GM12878 (cell line): ENCODE data around the gene NCKAP5. TPM values are rescaled to one million over a fixed set of nuclear protein-coding genes. Genes with fewer than 3 reads are reported as not detected.

ENCODE experiments used
- ATAC-seq: fragments of 200-7000 bp; cut with Tn5 transposase; 3 replicates; pipeline ENCODE4 v1.9.1; 2020; ENCODE audit warnings: mild to moderate bottlenecking, moderate library complexity
- BruUV-seq: library from RNA; stranded (reverse); fragments of 400-500 nt; replicated peaks from 2 replicates; lab custom pipeline; 2021; lab: Mats Ljungman, UMichigan
- CTCF ChIA-PET: fragments of 300-600 bp; sonication (Branson Sonifier 250); formaldehyde crosslinking; extraction: SDS; loops from one replicate; lab custom pipeline; 2021; ENCODE audit warnings: inconsistent platforms; lab: Yijun Ruan, JAX
- POLR2A ChIA-PET: fragments of 350-600 bp; formaldehyde crosslinking; extraction: SDS; loops from one replicate; lab custom pipeline; 2021; ENCODE audit warnings: inconsistent platforms; lab: Charles Lee
- RAD21 ChIA-PET: fragments of 300-600 bp; sonication (Branson Sonifier 250); formaldehyde crosslinking; loops from one replicate; lab custom pipeline; 2023; ENCODE audit warnings: antibody characterized with exemption; ENCODE audit not compliant: unreplicated experiment; lab: Charles Lee
- SMC1A ChIA-PET: fragments of 300-600 bp; sonication (Branson Sonifier 250); formaldehyde crosslinking; loops from one replicate; lab custom pipeline; 2023; ENCODE audit not compliant: unreplicated experiment, uncharacterized antibody; lab: Charles Lee
- DNase-seq: peaks from one replicate; pipeline ENCODE4 v3.0.0-alpha.2; 2011; ENCODE audit warnings: low read depth, low spot score
- FAIRE-seq: peaks from 3 replicates; lab custom pipeline; 2011; peaks lifted over from hg19 to GRCh38; lab: Jason Lieb, UNC
- H2AFZ ChIP-seq: 2 replicates; pipeline ENCODE4 v1.6.0; 2011; ENCODE audit warnings: low read depth, low read length, control low read depth; ENCODE audit not compliant: control insufficient read depth
- H3K27ac ChIP-seq: 2 replicates; pipeline ENCODE4 v1.5.1; 2011; ENCODE audit warnings: control low read depth; ENCODE audit not compliant: control insufficient read depth, insufficient read depth
- H3K27me3 ChIP-seq, 2 experiments: replicated peaks in 1 of 2; 2 replicates each; pipeline versions ENCODE4 v1.6.0 to v1.6.1; 2011; ENCODE audit warnings: low read length in 1 of 2; ENCODE audit not compliant: control insufficient read depth in 2 of 2, insufficient read depth in 2 of 2
- H3K36me3 ChIP-seq, 2 experiments: 2 replicates each; pipeline ENCODE4 v1.5.1; 2011; ENCODE audit warnings: low read length in 1 of 2; ENCODE audit not compliant: control insufficient read depth in 2 of 2, insufficient read depth in 2 of 2
- H3K4me1 ChIP-seq: 2 replicates; pipeline ENCODE4 v1.6.1; 2011; ENCODE audit warnings: mild to moderate bottlenecking, low read length, moderate library complexity, mixed read lengths; ENCODE audit not compliant: control insufficient read depth, insufficient read depth
- H3K4me2 ChIP-seq: 2 replicates; pipeline ENCODE4 v1.6.0; 2011; ENCODE audit warnings: control low read depth; ENCODE audit not compliant: control insufficient read depth, insufficient read depth
- H3K4me3 ChIP-seq: fragments of 200-600 bp; sonication (generic); 2 replicates; pipeline ENCODE4 v1.5.1; 2016
- H3K79me2 ChIP-seq: 2 replicates; pipeline ENCODE4 v1.6.0; 2011; ENCODE audit warnings: low read length; ENCODE audit not compliant: control insufficient read depth, insufficient read depth
- H3K9ac ChIP-seq: 2 replicates; pipeline ENCODE4 v1.8.0; 2011; ENCODE audit warnings: low read length, control low read depth, mixed read lengths; ENCODE audit not compliant: control insufficient read depth, insufficient read depth
- H3K9me3 ChIP-seq: replicated peaks from 3 replicates; pipeline ENCODE4 v1.5.1; 2011; ENCODE audit warnings: mild to moderate bottlenecking, low read length; ENCODE audit not compliant: control insufficient read depth, insufficient read depth
- H4K20me1 ChIP-seq: 2 replicates; pipeline ENCODE4 v1.6.0; 2011; ENCODE audit not compliant: control insufficient read depth, insufficient read depth
- BACH1 ChIP-seq: fragments of 450-650 bp; IDR thresholded peaks from 2 replicates; pipeline ENCODE4 v1.6.1; 2017; ENCODE audit warnings: mild to moderate bottlenecking, borderline replicate concordance
- MYC ChIP-seq: IDR thresholded peaks from 2 replicates; pipeline ENCODE4 v1.6.1; 2011; ENCODE audit warnings: mild to moderate bottlenecking, low read length, moderate library complexity, inconsistent platforms; ENCODE audit not compliant: insufficient read depth, insufficient replicate concordance, insufficient read length, severe bottlenecking
- NR2C1 ChIP-seq: fragments of 450-650 bp; IDR thresholded peaks from 2 replicates; pipeline ENCODE4 v1.6.1; 2017; ENCODE audit warnings: antibody characterized with exemption, mild to moderate bottlenecking, moderate library complexity
- SREBF1 ChIP-seq: IDR thresholded peaks from 2 replicates; pipeline ENCODE4 v1.6.1; 2012; ENCODE audit warnings: mild to moderate bottlenecking, low read length
- SRF ChIP-seq, 2 experiments: IDR thresholded peaks; 2 replicates each; pipeline ENCODE4 v1.6.1; 2011; ENCODE audit warnings: low read depth in 2 of 2, low read length in 2 of 2, mild to moderate bottlenecking in 1 of 2, moderate library complexity in 1 of 2
- SUZ12 ChIP-seq: fragments of 200-600 bp; sonication (generic); IDR thresholded peaks from one replicate; pipeline ENCODE4 v1.6.1; 2018; ENCODE audit warnings: antibody characterized with exemption, mild to moderate bottlenecking; ENCODE audit not compliant: unreplicated experiment
- ZNF592 ChIP-seq: fragments of 450-650 bp; IDR thresholded peaks from 2 replicates; pipeline ENCODE4 v1.6.1; 2017; ENCODE audit warnings: mild to moderate bottlenecking, moderate library complexity
- WGBS: methylation state at CpG from one replicate; pipeline ENCODE4 v1.1.6; 2016; ENCODE audit warnings: low lambda C conversion rate; ENCODE audit not compliant: insufficient replicate concordance, insufficient coverage; ENCODE audit errors: missing lambda C conversion rate; 5-methylcytosine and 5-hydroxymethylcytosine counted together
- in situ Hi-C: fragments of 300-500 bp; cut with MboI; formaldehyde crosslinking; loops from 9 replicates; pipeline ENCODE4 v1.14.3; 2018; ENCODE audit warnings: mixed read lengths
- intact Hi-C: fragments of 100-400 bp; cut with micrococcal nuclease; formaldehyde crosslinking; loops from one replicate; pipeline ENCODE4 v1.14.2; 2022; ENCODE audit not compliant: unreplicated experiment
- polyA plus RNA-seq, 11 experiments: library from polyadenylated mRNA; depleted of rRNA in 4 of 11; unstranded in 6 of 11; stranded (reverse) in 5 of 11; fragments of >200 nt; fragmentation: Nextera tagmentation in 4 of 11; fragmentation: Illumina TruSeq in 1 of 11; extraction: Ambion mirVana in 4 of 11; extraction: Trizol in 1 of 11; gene quantifications; 1 replicate in 1 of 11; 2 replicates in 10 of 11; pipeline versions ENCODE4 v1.2.1 to v1.2.3, GENCODE V29; 2011 to 2016; ENCODE audit warnings: inconsistent platforms in 2 of 11, missing spikeins in 2 of 11, low read depth in 1 of 11
- total RNA-seq, 4 experiments: library from RNA; depleted of rRNA in 3 of 4; stranded (reverse); fragments of >200 nt in 3 of 4; fragmentation: Illumina TruSeq in 1 of 4; extraction: Trizol in 1 of 4; gene quantifications; 2 replicates each; pipeline versions ENCODE4 v1.2.1 to v1.2.3, GENCODE V29; 2013 to 2021
- TF ChIP-seq, protein P1 (sequence below): IDR thresholded peaks from 2 replicates; pipeline ENCODE4 v1.6.1; 2011; ENCODE audit warnings: low read depth, low read length, improper control_type of control experiment, borderline replicate concordance
- TF ChIP-seq, protein P2 (sequence below): IDR thresholded peaks from 2 replicates; pipeline ENCODE4 v1.6.1; 2011; ENCODE audit warnings: borderline replicate concordance, low read depth, mild to moderate bottlenecking, moderate library complexity, low read length; ENCODE audit not compliant: insufficient read depth, poor library complexity, severe bottlenecking
- TF ChIP-seq, protein P3 (sequence below): IDR thresholded peaks from 2 replicates; pipeline ENCODE4 v1.6.1; 2012; ENCODE audit warnings: mild to moderate bottlenecking, low read depth, low read length

NCKAP5 gene
- total and polyA plus RNA-seq, 10 of the 15 experiments (the other 5 are each of a cell fraction or from before 2014, with no cell fraction given): 0.06 to 0.44 (median 0.16) TPM

DNA sequence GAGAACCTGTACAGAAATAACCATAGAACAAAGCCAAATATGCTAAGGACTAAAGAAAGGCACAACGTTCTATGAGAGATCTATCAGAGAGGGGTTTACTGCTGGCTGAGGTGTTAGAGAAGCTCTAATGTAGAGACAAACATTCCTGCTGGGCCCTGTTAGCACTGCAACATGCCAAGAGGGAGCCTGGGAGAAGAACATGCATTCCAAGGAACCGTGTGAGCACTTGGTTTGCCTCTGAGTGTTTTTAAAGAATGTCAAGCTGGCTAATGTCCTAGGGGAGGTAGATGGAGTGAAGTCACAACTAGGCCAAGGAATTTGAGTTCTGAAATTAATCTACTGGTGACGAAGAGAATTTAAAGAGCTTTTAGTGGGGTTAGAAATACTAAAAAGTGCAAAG, 514.0 kb downstream of the NCKAP5 start (continued):
- TF ChIP-seq ZNF592: no peak
- TF ChIP-seq, protein P1, sequence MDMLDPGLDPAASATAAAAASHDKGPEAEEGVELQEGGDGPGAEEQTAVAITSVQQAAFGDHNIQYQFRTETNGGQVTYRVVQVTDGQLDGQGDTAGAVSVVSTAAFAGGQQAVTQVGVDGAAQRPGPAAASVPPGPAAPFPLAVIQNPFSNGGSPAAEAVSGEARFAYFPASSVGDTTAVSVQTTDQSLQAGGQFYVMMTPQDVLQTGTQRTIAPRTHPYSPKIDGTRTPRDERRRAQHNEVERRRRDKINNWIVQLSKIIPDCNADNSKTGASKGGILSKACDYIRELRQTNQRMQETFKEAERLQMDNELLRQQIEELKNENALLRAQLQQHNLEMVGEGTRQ: no peak
- TF ChIP-seq, protein P2, sequence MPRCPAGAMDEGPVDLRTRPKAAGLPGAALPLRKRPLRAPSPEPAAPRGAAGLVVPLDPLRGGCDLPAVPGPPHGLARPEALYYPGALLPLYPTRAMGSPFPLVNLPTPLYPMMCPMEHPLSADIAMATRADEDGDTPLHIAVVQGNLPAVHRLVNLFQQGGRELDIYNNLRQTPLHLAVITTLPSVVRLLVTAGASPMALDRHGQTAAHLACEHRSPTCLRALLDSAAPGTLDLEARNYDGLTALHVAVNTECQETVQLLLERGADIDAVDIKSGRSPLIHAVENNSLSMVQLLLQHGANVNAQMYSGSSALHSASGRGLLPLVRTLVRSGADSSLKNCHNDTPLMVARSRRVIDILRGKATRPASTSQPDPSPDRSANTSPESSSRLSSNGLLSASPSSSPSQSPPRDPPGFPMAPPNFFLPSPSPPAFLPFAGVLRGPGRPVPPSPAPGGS: no peak

DNA sequence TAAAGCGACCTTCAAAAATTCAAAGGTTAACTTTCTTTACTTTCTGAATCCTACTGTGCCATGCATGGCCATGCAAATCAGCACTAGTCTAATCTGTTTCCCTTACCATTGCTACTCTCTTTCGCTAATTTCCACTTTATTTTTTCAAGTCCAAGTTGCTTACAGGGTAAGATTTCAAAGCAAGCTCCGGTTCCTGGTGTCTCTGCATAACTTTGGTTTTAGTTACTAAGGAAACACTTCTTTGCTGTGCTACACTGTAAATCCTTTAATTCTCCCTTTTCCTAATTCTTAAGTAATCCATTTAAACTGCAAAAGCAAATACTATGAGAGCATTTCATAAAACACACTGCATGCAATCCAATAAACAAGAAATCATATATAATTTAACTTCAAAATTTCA, 514.7 kb downstream of the NCKAP5 start:
- ATAC-seq (no peak), FAIRE-seq (no peak), DNase-seq (no peak)
- Histone ChIP-seq H4K20me1 (no peaks in the 10 kb centered on the region), H3K4me3 (no peak overlapping the region), H3K27me3 (no peaks in the 10 kb centered on the region), H3K4me1 (no peaks in the 10 kb centered on the region), H3K4me2 (no peak overlapping the region), H3K9me3 (no peaks in the 10 kb centered on the region), H3K9ac (no peak overlapping the region), H3K27ac (no peak overlapping the region), H3K79me2 (no peaks in the 10 kb centered on the region), H3K36me3 (no peaks in the 10 kb centered on the region), H2AFZ (no peak overlapping the region)
- ChIA-PET POLR2A (no interaction called here), RAD21 (no interaction called here), CTCF (interaction anchor here (1.0 kb wide), 1 partner anchor 10 kb away, joined by 3 read pairs; no protein-coding TSS in a partner anchor), SMC1A (interaction anchor here (0.9 kb wide), 1 partner anchor 101 kb away, joined by 3 read pairs; no protein-coding TSS in a partner anchor)
- BruUV-seq: no TSS peak
- 14% methylated on average over 3 of the region's 3 CpGs for WGBS
- in situ Hi-C loops: no loop called here
- intact Hi-C loops: no loop called here
- TF ChIP-seq SREBF1 (no peak), SUZ12 (no peak), NR2C1 (no peak), SRF (IDR thresholded peaks at IDR 0.05; ENCODE audit: low read depth in 2 of 2, low read length in 2 of 2) (no peak), BACH1 (no peak), MYC (no peak)
- TF ChIP-seq, protein P3, sequence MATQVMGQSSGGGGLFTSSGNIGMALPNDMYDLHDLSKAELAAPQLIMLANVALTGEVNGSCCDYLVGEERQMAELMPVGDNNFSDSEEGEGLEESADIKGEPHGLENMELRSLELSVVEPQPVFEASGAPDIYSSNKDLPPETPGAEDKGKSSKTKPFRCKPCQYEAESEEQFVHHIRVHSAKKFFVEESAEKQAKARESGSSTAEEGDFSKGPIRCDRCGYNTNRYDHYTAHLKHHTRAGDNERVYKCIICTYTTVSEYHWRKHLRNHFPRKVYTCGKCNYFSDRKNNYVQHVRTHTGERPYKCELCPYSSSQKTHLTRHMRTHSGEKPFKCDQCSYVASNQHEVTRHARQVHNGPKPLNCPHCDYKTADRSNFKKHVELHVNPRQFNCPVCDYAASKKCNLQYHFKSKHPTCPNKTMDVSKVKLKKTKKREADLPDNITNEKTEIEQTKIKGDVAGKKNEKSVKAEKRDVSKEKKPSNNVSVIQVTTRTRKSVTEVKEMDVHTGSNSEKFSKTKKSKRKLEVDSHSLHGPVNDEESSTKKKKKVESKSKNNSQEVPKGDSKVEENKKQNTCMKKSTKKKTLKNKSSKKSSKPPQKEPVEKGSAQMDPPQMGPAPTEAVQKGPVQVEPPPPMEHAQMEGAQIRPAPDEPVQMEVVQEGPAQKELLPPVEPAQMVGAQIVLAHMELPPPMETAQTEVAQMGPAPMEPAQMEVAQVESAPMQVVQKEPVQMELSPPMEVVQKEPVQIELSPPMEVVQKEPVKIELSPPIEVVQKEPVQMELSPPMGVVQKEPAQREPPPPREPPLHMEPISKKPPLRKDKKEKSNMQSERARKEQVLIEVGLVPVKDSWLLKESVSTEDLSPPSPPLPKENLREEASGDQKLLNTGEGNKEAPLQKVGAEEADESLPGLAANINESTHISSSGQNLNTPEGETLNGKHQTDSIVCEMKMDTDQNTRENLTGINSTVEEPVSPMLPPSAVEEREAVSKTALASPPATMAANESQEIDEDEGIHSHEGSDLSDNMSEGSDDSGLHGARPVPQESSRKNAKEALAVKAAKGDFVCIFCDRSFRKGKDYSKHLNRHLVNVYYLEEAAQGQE: no peak
- TF ChIP-seq, protein P2: no peak
